Measurements from ENCODE around the gene PTGFRN.
"Not testable (repeated sequence)": the region's sequence is repeated elsewhere in the genome, so short reads cannot be mapped to it uniquely, and the experiment has no call there.

Gene PTGFRN

DNA sequence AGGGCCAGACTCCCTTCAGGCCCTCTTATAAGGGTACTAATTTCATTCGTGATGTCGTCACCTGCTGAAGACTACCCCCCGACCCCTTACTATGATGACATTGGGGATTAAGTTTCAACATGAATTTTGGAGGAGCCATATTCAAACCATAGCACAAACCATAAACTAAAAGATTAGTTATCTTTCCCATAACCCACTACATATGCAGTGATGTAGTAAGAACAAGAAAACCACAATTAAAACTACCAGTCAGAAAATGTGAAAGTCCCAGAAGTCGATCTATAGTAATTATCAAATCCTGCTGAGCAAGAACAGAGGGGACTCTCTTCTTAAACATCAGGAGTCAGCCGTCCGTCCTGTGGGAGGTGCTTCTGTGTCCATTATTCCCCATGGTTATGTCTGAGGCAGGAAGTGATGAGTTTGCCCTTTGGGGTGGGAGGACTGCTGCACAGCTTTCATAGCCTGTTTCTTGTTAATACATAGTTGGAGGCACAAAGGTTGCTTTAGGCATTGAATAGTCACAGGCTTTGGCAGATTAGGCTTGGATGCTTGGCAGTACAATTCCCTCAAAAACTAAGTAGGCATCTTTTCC is 35.9 kb upstream of the PTGFRN start:
- Histone ChIP-seq H3K4me3 (peak overlapping the region; percentile 20; the same call in 1 of the 2 replicates), H3K9ac (ENCODE audit: insufficient read length) (no peak overlapping the region), H3K27ac (no peak overlapping the region; the same call in 1 of the 2 replicates), H3K36me3 (ENCODE audit: insufficient read depth, low read length) (no peaks in the 10 kb centered on the region), H3K9me3 (ENCODE audit: low read depth, low read length) (no peaks in the 10 kb centered on the region)
- no peak for DNase-seq (ENCODE audit: low read depth, low spot score)
- TF ChIP-seq FOXP2 (optimal IDR thresholded peaks at IDR 0.05; ENCODE audit: control extremely low read depth, extremely low read length, insufficient read depth) (no peak), EZH2 (IDR thresholded peaks at IDR 0.05) (no peak), POLR2AphosphoS5 (IDR thresholded peaks at IDR 0.05; ENCODE audit: borderline replicate concordance, low read depth, low read length) (no peak)

DNA sequence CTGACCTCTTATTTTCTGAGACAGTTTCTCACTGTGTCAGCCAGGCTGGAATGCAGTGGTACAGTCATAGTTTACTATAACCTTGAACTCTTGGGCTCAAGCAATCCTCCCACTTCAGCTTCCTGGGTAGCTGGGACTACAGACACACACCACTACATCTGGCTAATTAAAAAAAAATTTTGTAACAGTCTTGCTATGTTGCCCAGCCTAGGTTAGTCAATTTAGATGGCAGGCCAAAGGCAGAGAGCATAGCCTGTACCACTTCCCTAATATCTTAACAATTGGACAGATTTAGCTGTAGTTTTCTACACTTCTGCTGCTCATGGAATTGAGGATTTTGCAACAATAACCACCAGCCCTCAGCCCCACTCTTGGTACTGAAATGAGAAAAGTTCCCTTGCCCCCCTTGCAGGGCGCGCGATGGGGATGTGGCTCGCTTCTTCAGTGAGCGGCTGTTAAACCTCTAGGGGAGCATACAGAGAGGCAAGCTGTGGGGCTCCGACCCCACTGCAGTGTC is 34.9 kb upstream of the PTGFRN start:
- DNase-seq (ENCODE audit: low read depth, low spot score) = no peak
- Histone ChIP-seq H3K36me3 (ENCODE audit: insufficient read depth, low read length) (no peaks in the 10 kb centered on the region), H3K9ac (ENCODE audit: insufficient read length) (no peak overlapping the region), H3K27ac (no peak overlapping the region), H3K9me3 (ENCODE audit: low read depth, low read length) (no peaks in the 10 kb centered on the region), H3K4me3 (no peak overlapping the region)
- TF ChIP-seq FOXP2 (optimal IDR thresholded peaks at IDR 0.05; ENCODE audit: control extremely low read depth, extremely low read length, insufficient read depth) (no peak), POLR2AphosphoS5 (IDR thresholded peaks at IDR 0.05; ENCODE audit: borderline replicate concordance, low read depth, low read length) (no peak)

GRCh38 chr1:116875391-116875790 is 34.3 kb upstream of the PTGFRN start:
- no peak for DNase-seq (ENCODE audit: low read depth, low spot score)
- Histone ChIP-seq H3K4me3 (no peak overlapping the region), H3K36me3 (ENCODE audit: insufficient read depth, low read length) (no peaks in the 10 kb centered on the region), H3K9me3 (ENCODE audit: low read depth, low read length) (no peaks in the 10 kb centered on the region), H3K27ac (no peak overlapping the region), H3K9ac (ENCODE audit: insufficient read length) (no peak overlapping the region)
- TF ChIP-seq FOXP2 (optimal IDR thresholded peaks at IDR 0.05; ENCODE audit: control extremely low read depth, extremely low read length, insufficient read depth) = no peak
- no peak for TF ChIP-seq EZH2 (IDR thresholded peaks at IDR 0.05)
- no peak for TF ChIP-seq POLR2AphosphoS5 (IDR thresholded peaks at IDR 0.05; ENCODE audit: borderline replicate concordance, low read depth, low read length)

GRCh38 chr1:116875946-116876345 is 33.8 kb upstream of the PTGFRN start:
- H3K4me3 ChIP-seq; DNase-seq (ENCODE audit: low read depth, low spot score); H3K27ac ChIP-seq; H3K36me3 ChIP-seq (ENCODE audit: insufficient read depth, low read length); H3K9me3 ChIP-seq (ENCODE audit: low read depth, low read length); H3K9ac ChIP-seq (ENCODE audit: insufficient read length): not testable (repeated sequence)

DNA sequence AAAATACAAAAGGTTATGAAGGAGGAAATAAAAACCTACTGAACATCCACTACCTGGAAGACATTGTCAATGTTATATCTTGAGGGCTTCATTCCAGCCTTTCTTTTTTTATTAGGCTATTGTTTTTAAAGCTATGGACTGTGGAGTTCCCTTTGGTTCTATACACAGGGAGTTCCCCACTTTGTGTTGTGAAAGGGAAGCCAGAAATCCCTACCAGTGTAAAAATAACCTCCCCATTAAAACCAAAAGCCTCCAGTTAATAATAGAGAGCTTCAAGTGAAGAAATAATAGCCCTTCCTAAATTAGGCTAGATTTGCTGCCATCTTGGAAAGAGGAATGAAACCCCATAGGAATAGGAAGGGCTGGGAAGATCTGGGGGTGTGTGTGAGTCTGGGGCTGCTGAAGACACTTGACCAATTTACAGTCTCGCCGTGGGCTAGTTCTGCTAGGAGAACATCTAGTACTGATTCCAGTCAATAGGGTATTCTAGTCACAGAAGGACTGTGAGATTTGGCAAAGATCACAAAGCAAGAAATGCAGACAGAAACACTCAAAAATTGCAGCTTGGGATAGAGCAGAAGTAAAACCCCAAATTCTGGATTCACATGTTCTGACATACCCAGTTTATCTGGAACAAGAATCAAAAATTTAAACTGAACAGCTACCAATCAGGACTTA is 32.4 kb upstream of the PTGFRN start:
- Histone ChIP-seq H3K27ac (no peak overlapping the region), H3K4me3 (peak overlapping the region; percentile 75), H3K9ac (ENCODE audit: insufficient read length) (peak overlapping the region; percentile 9), H3K36me3 (ENCODE audit: insufficient read depth, low read length) (no peaks in the 10 kb centered on the region), H3K9me3 (ENCODE audit: low read depth, low read length) (no peaks in the 10 kb centered on the region)
- DNase-seq (ENCODE audit: low read depth, low spot score) = no peak
- TF ChIP-seq EZH2 (IDR thresholded peaks at IDR 0.05) (no peak), FOXP2 (optimal IDR thresholded peaks at IDR 0.05; ENCODE audit: control extremely low read depth, extremely low read length, insufficient read depth) (no peak), POLR2AphosphoS5 (IDR thresholded peaks at IDR 0.05; ENCODE audit: borderline replicate concordance, low read depth, low read length) (no peak)

DNA sequence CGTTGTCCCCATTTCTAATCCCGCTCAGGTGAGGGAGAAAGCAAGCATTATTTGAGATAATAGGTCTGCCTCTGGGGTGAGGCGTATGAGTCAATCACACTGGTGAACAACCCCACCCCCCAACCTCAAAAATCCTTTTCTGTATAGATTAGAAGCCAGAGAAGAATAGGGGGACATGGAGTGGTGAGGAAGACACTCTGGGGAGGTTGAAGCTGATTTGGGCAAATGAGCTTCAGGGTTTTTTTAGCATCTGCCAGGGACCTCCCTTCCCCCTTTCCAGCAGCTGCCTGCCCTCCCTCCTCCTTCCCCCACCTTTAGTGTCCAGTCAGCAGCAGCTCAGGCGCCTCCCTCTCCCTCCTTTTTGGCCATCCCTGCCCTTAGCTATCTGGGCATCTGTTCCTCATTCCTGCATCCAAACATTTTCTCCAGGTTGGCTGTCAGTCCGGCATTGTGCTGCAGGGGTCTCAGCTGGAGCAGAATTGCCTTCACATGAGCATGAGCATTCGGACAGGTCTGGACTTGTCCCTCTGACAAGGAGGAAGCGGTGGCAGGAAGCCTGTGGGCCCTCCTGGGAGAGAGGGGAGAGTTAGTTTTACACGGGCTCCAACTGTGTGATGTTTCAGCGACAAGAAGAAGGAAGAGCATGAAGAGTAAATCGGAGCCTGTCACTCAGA is 30.8 kb upstream of the PTGFRN start:
- Histone ChIP-seq H3K36me3 (ENCODE audit: insufficient read depth, low read length) (no peaks in the 10 kb centered on the region), H3K9ac (ENCODE audit: insufficient read length) (peak overlapping the region; percentile 34), H3K9me3 (ENCODE audit: low read depth, low read length) (no peaks in the 10 kb centered on the region), H3K27ac (peak overlapping the region; percentile 43; the same call in 1 of the 2 replicates), H3K4me3 (peak overlapping the region; percentile 75)
- TF ChIP-seq FOXP2 (optimal IDR thresholded peaks at IDR 0.05; ENCODE audit: control extremely low read depth, extremely low read length, insufficient read depth) (no peak), POLR2AphosphoS5 (IDR thresholded peaks at IDR 0.05; ENCODE audit: borderline replicate concordance, low read depth, low read length) (no peak), EZH2 (IDR thresholded peaks at IDR 0.05) (no peak)
- no peak for DNase-seq (ENCODE audit: low read depth, low spot score)

- DNase-seq (ENCODE audit: low read depth, low spot score) = no peak
- Histone ChIP-seq H3K4me3 (no peak overlapping the region), H3K9ac (ENCODE audit: insufficient read length) (no peak overlapping the region), H3K36me3 (ENCODE audit: insufficient read depth, low read length) (no peaks in the 10 kb centered on the region), H3K9me3 (ENCODE audit: low read depth, low read length) (no peaks in the 10 kb centered on the region), H3K27ac (no peak overlapping the region)
- TF ChIP-seq FOXP2 (optimal IDR thresholded peaks at IDR 0.05; ENCODE audit: control extremely low read depth, extremely low read length, insufficient read depth) (no peak), POLR2AphosphoS5 (IDR thresholded peaks at IDR 0.05; ENCODE audit: borderline replicate concordance, low read depth, low read length) (no peak), EZH2 (IDR thresholded peaks at IDR 0.05) (no peak)
Observed at GRCh38 chr1:116879478-116880133, 30.1 kb upstream of the PTGFRN start.

- H3K36me3 ChIP-seq (ENCODE audit: insufficient read depth, low read length) = no peaks in the 10 kb centered on the region
- no peak overlapping the region for H3K27ac ChIP-seq
- no peak for DNase-seq (ENCODE audit: low read depth, low spot score)
- no peak overlapping the region for H3K4me3 ChIP-seq
- H3K9ac ChIP-seq (ENCODE audit: insufficient read length) = no peak overlapping the region
- TF ChIP-seq POLR2AphosphoS5 (IDR thresholded peaks at IDR 0.05; ENCODE audit: borderline replicate concordance, low read depth, low read length) (no peak), EZH2 (IDR thresholded peaks at IDR 0.05) (no peak), FOXP2 (optimal IDR thresholded peaks at IDR 0.05; ENCODE audit: control extremely low read depth, extremely low read length, insufficient read depth) (no peak)
- no peaks in the 10 kb centered on the region for H3K9me3 ChIP-seq (ENCODE audit: low read depth, low read length)
Observed at GRCh38 chr1:116880917-116881316, 28.8 kb upstream of the PTGFRN start.

Data from SK-N-MC (cell line).